ENCODE measurements around the gene CHAF1B. TPM values are rescaled to one million over a fixed set of nuclear protein-coding genes. Genes with fewer than 3 reads are reported as not detected.

Gene CHAF1B
- total RNA-seq, 2 donors from 2014 or later, result 4.2 to 4.9 TPM

DNA sequence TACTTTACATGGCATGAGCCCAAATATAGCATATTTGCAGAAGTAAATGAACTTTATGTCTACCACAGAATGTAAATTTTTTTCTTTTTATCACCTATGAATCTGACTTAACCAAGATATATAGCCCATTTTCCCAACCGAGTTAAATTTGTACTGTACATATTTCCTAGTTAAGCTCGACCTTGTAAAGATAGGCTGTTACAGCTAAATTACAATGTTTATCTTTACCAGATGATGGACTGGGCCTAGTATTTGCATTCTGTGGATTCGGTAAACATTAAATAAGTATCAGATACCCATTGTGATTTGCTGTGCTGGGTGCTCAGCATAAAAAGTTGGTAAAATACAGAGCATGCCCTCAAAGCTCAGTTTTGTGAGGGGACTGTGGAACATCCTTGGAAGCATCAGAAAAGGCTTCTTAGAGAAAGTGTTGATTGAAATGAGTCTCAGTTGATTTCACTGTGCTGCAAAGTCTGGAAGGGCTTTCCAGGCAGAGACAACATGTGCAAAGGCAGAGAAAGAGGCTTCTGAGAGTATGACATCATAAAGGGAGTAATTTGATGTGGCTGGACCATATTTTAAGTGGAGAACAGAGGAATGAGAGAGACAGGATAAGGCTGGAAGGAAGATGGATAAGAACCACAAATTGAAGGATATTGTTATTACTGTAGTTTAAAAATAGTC lies 37.8 kb upstream of the CHAF1B start:
- H3K36me3 ChIP-seq, result peaks cover 0 to 8% of the 10 kb centered on the region in 2 donors
- no peak overlapping the region for H3K27ac ChIP-seq
- no peak for DNase-seq (ENCODE audit: low spot score)
- H3K27me3 ChIP-seq (replicated peaks; ENCODE audit: insufficient read depth), result no peaks in the 10 kb centered on the region
- H3K4me1 ChIP-seq (replicated peaks), result no peaks in the 10 kb centered on the region
- TF ChIP-seq, protein P1, sequence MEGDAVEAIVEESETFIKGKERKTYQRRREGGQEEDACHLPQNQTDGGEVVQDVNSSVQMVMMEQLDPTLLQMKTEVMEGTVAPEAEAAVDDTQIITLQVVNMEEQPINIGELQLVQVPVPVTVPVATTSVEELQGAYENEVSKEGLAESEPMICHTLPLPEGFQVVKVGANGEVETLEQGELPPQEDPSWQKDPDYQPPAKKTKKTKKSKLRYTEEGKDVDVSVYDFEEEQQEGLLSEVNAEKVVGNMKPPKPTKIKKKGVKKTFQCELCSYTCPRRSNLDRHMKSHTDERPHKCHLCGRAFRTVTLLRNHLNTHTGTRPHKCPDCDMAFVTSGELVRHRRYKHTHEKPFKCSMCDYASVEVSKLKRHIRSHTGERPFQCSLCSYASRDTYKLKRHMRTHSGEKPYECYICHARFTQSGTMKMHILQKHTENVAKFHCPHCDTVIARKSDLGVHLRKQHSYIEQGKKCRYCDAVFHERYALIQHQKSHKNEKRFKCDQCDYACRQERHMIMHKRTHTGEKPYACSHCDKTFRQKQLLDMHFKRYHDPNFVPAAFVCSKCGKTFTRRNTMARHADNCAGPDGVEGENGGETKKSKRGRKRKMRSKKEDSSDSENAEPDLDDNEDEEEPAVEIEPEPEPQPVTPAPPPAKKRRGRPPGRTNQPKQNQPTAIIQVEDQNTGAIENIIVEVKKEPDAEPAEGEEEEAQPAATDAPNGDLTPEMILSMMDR (IDR thresholded peaks at IDR 0.05), result no peak
- TF ChIP-seq POLR2AphosphoS5 (IDR thresholded peaks at IDR 0.05), result peak; percentile 81
- H3K9me3 ChIP-seq, result no peaks in the 10 kb centered on the region
- intact Hi-C loops (cut with DNase I), result no loop called here
- 27% methylated on average over 3 of the region's 3 CpGs for WGBS
- no peak overlapping the region for H3K4me3 ChIP-seq

DNA sequence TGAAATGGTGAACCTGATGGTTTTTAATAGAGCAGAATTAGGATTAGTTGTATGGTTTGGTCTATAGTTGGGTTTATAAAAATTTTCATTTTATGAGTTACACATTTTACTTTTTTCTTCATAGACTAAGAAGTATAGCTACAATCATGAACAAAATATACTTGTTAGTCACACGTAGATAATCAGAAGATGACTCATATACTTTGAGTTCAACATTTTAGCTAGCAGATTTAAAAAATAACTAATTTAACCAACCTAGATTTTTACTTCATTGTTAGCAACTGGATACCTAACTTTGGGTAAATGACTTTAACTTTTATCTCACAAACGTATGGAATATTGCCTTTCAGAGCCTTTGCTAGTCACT lies 37.2 kb upstream of the CHAF1B start:
- Histone ChIP-seq H3K36me3 (peaks cover 0 to 8% of the 10 kb centered on the region in 2 donors), H3K27me3 (replicated peaks; ENCODE audit: insufficient read depth) (no peaks in the 10 kb centered on the region), H3K27ac (no peak overlapping the region), H3K4me3 (no peak overlapping the region), H3K9me3 (no peaks in the 10 kb centered on the region), H3K4me1 (replicated peaks) (no peaks in the 10 kb centered on the region)
- no peak for DNase-seq (ENCODE audit: low spot score)
- WGBS, result 93% methylated on average over 2 of the region's 2 CpGs
- intact Hi-C loops (cut with DNase I), result no loop called here
- TF ChIP-seq, protein P1 (IDR thresholded peaks at IDR 0.05), result no peak
- TF ChIP-seq POLR2AphosphoS5 (IDR thresholded peaks at IDR 0.05), result no peak
- no peak for TF ChIP-seq POLR2A (IDR thresholded peaks at IDR 0.05)

DNA sequence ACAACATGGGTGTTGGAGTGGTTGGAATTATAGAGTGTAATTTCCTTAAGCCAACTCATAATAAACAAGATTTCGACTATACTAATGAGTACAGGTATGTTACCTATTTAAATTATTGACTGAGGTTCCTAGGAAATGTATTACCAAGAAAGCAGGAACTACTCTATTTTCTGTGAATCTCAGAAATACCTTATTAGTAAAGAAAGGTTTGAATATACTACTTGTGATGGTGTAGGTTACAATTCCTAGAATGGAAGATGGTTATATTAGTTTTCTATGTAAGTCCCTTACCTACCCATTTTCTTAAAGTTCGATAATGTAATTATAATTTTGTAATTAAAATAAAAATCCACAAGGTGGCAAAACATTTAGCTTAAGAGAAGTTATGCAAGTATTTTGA lies 35.9 kb upstream of the CHAF1B start:
- Histone ChIP-seq H3K27ac (no peak overlapping the region), H3K4me3 (no peak overlapping the region), H3K27me3 (replicated peaks; ENCODE audit: insufficient read depth) (no peaks in the 10 kb centered on the region), H3K9me3 (no peaks in the 10 kb centered on the region), H3K36me3 (peaks cover 0 to 8% of the 10 kb centered on the region in 2 donors), H3K4me1 (replicated peaks) (no peaks in the 10 kb centered on the region)
- TF ChIP-seq POLR2A (IDR thresholded peaks at IDR 0.05), result no peak
- TF ChIP-seq, protein P1 (IDR thresholded peaks at IDR 0.05), result no peak
- no peak for TF ChIP-seq POLR2AphosphoS5 (IDR thresholded peaks at IDR 0.05)
- 95% methylated on average over 2 of the region's 2 CpGs for WGBS
- intact Hi-C loops (cut with DNase I), result no loop called here
- DNase-seq (ENCODE audit: low spot score), result no peak

DNA sequence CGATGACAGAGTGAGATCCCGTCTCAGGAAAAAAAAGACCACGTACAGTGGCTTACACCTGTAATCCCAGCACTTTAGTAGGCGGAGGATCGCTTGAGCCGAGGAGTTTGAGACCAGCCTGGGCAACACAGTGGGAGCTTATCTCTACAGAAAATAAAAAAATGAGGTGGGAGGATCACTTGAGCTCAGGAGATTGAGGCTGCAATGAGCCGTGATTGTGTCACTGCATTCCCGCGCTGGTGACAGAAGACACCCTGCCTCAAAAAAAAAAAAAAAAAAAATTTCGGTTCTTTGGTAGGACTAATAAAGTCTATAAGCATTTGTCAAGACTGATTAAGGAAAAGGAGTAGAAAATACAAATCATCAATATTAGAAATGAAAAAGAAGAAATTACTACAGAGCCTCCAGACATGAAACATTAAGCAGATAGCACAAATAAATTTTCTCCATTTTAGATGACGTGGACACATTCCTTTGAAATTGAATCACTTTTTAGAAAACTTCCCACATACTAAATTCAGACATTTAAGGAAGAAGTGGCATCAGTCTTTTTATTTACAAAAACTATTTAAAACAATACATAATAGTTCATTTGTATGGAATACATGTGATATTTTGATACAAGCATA lies 34.8 kb upstream of the CHAF1B start:
- no peak overlapping the region for H3K27ac ChIP-seq
- intact Hi-C loops (cut with DNase I), result no loop called here
- 95% methylated on average over 11 of the region's 11 CpGs for WGBS
- H3K36me3 ChIP-seq, result no peaks in the 10 kb centered on the region
- no peaks in the 10 kb centered on the region for H3K27me3 ChIP-seq (replicated peaks; ENCODE audit: insufficient read depth)
- H3K9me3 ChIP-seq, result no peaks in the 10 kb centered on the region
- no peaks in the 10 kb centered on the region for H3K4me1 ChIP-seq (replicated peaks)
- DNase-seq (ENCODE audit: low spot score), result no peak
- no peak overlapping the region for H3K4me3 ChIP-seq
- TF ChIP-seq POLR2AphosphoS5 (IDR thresholded peaks at IDR 0.05) (no peak), POLR2A (IDR thresholded peaks at IDR 0.05) (no peak)
- TF ChIP-seq, protein P1 (IDR thresholded peaks at IDR 0.05), result no peak

Data from prostate gland (tissue), 2 donors.